SK-N-SH treated with all-trans-retinoic acid at 6 μM for 48 hours (cell line): Measurements from ENCODE around the gene COX19.

Source experiments
- ARNTL ChIP-seq: fragments of 450-650 bp; formaldehyde crosslinking; IDR thresholded peaks from 2 replicates; pipeline ENCODE4 v1.5.0; 2020; ENCODE audit warnings: low read depth, mild to moderate bottlenecking, moderate library complexity, borderline replicate concordance
- CREB5 ChIP-seq: fragments of 250-450 bp; sonication (Bioruptor Pico); IDR thresholded peaks from 2 replicates; pipeline ENCODE4 v1.5.1; 2020; ENCODE audit warnings: low read depth, mild to moderate bottlenecking, moderate library complexity
- CSDC2 ChIP-seq: fragments of 250-450 bp; sonication (Bioruptor Pico); IDR thresholded peaks from 2 replicates; pipeline ENCODE4 v1.5.0; 2020; ENCODE audit warnings: mild to moderate bottlenecking, moderate library complexity
- GLIS3 ChIP-seq: fragments of 250-450 bp; sonication (Bioruptor Pico); IDR thresholded peaks from 2 replicates; pipeline ENCODE4 v1.5.0; 2020; ENCODE audit warnings: mild to moderate bottlenecking, moderate library complexity
- ISL1 ChIP-seq: fragments of 250-450 bp; sonication (Bioruptor Pico); IDR thresholded peaks from 2 replicates; pipeline ENCODE4 v2.1.2; 2022; ENCODE audit warnings: mild to moderate bottlenecking, moderate library complexity
- OSR1 ChIP-seq: fragments of 250-450 bp; sonication (Bioruptor Pico); IDR thresholded peaks from 2 replicates; pipeline ENCODE4 v1.8.0; 2022; ENCODE audit warnings: moderate library complexity, mild to moderate bottlenecking, inconsistent platforms
- PATZ1 ChIP-seq: fragments of 250-450 bp; sonication (Bioruptor Pico); IDR thresholded peaks from 2 replicates; pipeline ENCODE4 v1.8.0; 2020; ENCODE audit warnings: mild to moderate bottlenecking, moderate library complexity, borderline replicate concordance
- RARB ChIP-seq: fragments of 250-450 bp; sonication (Bioruptor Pico); IDR thresholded peaks from 2 replicates; pipeline ENCODE4 v1.8.0; 2021; ENCODE audit warnings: mild to moderate bottlenecking, moderate library complexity
- SNAI2 ChIP-seq: fragments of 250-450 bp; sonication (Bioruptor Pico); IDR thresholded peaks from 2 replicates; pipeline ENCODE4 v1.5.0; 2020; ENCODE audit warnings: mild to moderate bottlenecking, moderate library complexity
- TSHZ2 ChIP-seq: fragments of 250-450 bp; sonication (Bioruptor Pico); IDR thresholded peaks from 2 replicates; pipeline ENCODE4 v1.5.0; 2020; ENCODE audit warnings: mild to moderate bottlenecking, moderate library complexity
- ZC3H10 ChIP-seq: fragments of 250-450 bp; sonication (Bioruptor Pico); IDR thresholded peaks from 2 replicates; pipeline ENCODE4 v1.5.1; 2021; ENCODE audit warnings: mild to moderate bottlenecking, moderate library complexity
- ZFP3 ChIP-seq: fragments of 250-450 bp; sonication (Bioruptor Pico); IDR thresholded peaks from 2 replicates; pipeline ENCODE4 v1.5.0; 2020; ENCODE audit warnings: mild to moderate bottlenecking, moderate library complexity
- ZFP30 ChIP-seq: fragments of 450-650 bp; formaldehyde crosslinking; IDR thresholded peaks from 2 replicates; pipeline ENCODE4 v1.5.0; 2022; ENCODE audit warnings: mild to moderate bottlenecking, moderate library complexity
- ZNF70 ChIP-seq: fragments of 450-650 bp; formaldehyde crosslinking; IDR thresholded peaks from 2 replicates; pipeline ENCODE4 v1.5.0; 2020; ENCODE audit warnings: mild to moderate bottlenecking, moderate library complexity

GRCh38 chr7:961546-962400, 13.6 kb downstream of the COX19 start:
- TF ChIP-seq CREB5 (CRISPR knock-in tag), result no peak
- no peak for TF ChIP-seq ARNTL (CRISPR knock-in tag)
- no peak for TF ChIP-seq RARB
- no peak for TF ChIP-seq ZNF70 (CRISPR knock-in tag)
- TF ChIP-seq ZFP3 (CRISPR knock-in tag), result no peak
- TF ChIP-seq PATZ1 (CRISPR knock-in tag), result no peak
- no peak for TF ChIP-seq OSR1 (CRISPR knock-in tag)
- no peak for TF ChIP-seq TSHZ2 (CRISPR knock-in tag)
- no peak for TF ChIP-seq ISL1
- no peak for TF ChIP-seq GLIS3
- no peak for TF ChIP-seq SNAI2 (CRISPR knock-in tag)
- no peak for TF ChIP-seq ZFP30 (CRISPR knock-in tag)
- no peak for TF ChIP-seq CSDC2 (CRISPR knock-in tag)
- no peak for TF ChIP-seq ZC3H10
